ENCODE measurements around the gene MALL.
"Not testable (repeated sequence)": the region's sequence is repeated elsewhere in the genome, so short reads cannot be mapped to it uniquely, and the experiment has no call there.

Gene MALL

GRCh38 chr2:110095994-110096633, 19.5 kb downstream of the MALL start:
- TF ChIP-seq CTCF (IDR thresholded peaks at IDR 0.05; ENCODE audit: low read length) (no peak), EZH2 (IDR thresholded peaks at IDR 0.05; ENCODE audit: borderline replicate concordance, low read length) (no peak)
- H3F3A ChIP-seq (ENCODE audit: insufficient read depth, low read length), result no peaks in the 10 kb centered on the region
- H3K4me1 ChIP-seq (ENCODE audit: insufficient read depth, low read length, severe bottlenecking), result no peaks in the 10 kb centered on the region
- H3K4me3 ChIP-seq (ENCODE audit: low read depth, low read length, poor library complexity, severe bottlenecking), result no peak overlapping the region
- H3K9me2 ChIP-seq (ENCODE audit: low read depth, low read length), result no peaks in the 10 kb centered on the region
- H3K27me3 ChIP-seq (ENCODE audit: insufficient read depth, low read length), result peaks cover 3% of the 10 kb centered on the region; the same call in 1 of the 2 replicates
- H3K9me3 ChIP-seq (ENCODE audit: low read length), result no peaks in the 10 kb centered on the region
- H4K20me1 ChIP-seq (ENCODE audit: insufficient read depth, low read length), result no peaks in the 10 kb centered on the region
- H3K27ac ChIP-seq (ENCODE audit: low read depth, low read length, poor library complexity, severe bottlenecking), result no peak overlapping the region
- no peak overlapping the region for H2AFZ ChIP-seq (ENCODE audit: low read length)
- H3K4me2 ChIP-seq (ENCODE audit: low read length), result no peak overlapping the region
- H3K36me3 ChIP-seq (ENCODE audit: insufficient read depth, low read length), result no peaks in the 10 kb centered on the region
- no peak overlapping the region for H3K9ac ChIP-seq (ENCODE audit: low read length)
- no peaks in the 10 kb centered on the region for H3K79me2 ChIP-seq (ENCODE audit: insufficient read depth, low read length)

- not testable (repeated sequence) for H3K4me2 ChIP-seq (ENCODE audit: low read length); H3K4me1 ChIP-seq (ENCODE audit: insufficient read depth, low read length, severe bottlenecking); H3K9ac ChIP-seq (ENCODE audit: low read length); H3K27ac ChIP-seq (ENCODE audit: low read depth, low read length, poor library complexity, severe bottlenecking); H3K9me2 ChIP-seq (ENCODE audit: low read depth, low read length); H3K36me3 ChIP-seq (ENCODE audit: insufficient read depth, low read length); H3K27me3 ChIP-seq (ENCODE audit: insufficient read depth, low read length); H3K79me2 ChIP-seq (ENCODE audit: insufficient read depth, low read length); H2AFZ ChIP-seq (ENCODE audit: low read length); H4K20me1 ChIP-seq (ENCODE audit: insufficient read depth, low read length); H3F3A ChIP-seq (ENCODE audit: insufficient read depth, low read length); H3K9me3 ChIP-seq (ENCODE audit: low read length); H3K4me3 ChIP-seq (ENCODE audit: low read depth, low read length, poor library complexity, severe bottlenecking)
Measured at GRCh38 chr2:110094884-110095534, 20.6 kb downstream of the MALL start.

GRCh38 chr2:110093924-110094323, 21.7 kb downstream of the MALL start:
- H3F3A ChIP-seq (ENCODE audit: insufficient read depth, low read length); H3K9me2 ChIP-seq (ENCODE audit: low read depth, low read length); H2AFZ ChIP-seq (ENCODE audit: low read length); H3K79me2 ChIP-seq (ENCODE audit: insufficient read depth, low read length); H3K27me3 ChIP-seq (ENCODE audit: insufficient read depth, low read length); H3K4me3 ChIP-seq (ENCODE audit: low read depth, low read length, poor library complexity, severe bottlenecking); H3K27ac ChIP-seq (ENCODE audit: low read depth, low read length, poor library complexity, severe bottlenecking); H3K4me2 ChIP-seq (ENCODE audit: low read length); H3K4me1 ChIP-seq (ENCODE audit: insufficient read depth, low read length, severe bottlenecking); H3K36me3 ChIP-seq (ENCODE audit: insufficient read depth, low read length); H4K20me1 ChIP-seq (ENCODE audit: insufficient read depth, low read length); H3K9ac ChIP-seq (ENCODE audit: low read length); H3K9me3 ChIP-seq (ENCODE audit: low read length): not testable (repeated sequence)

GRCh38 chr2:110090164-110090563, 25.5 kb downstream of the MALL start:
- H3K36me3 ChIP-seq (ENCODE audit: insufficient read depth, low read length); H4K20me1 ChIP-seq (ENCODE audit: insufficient read depth, low read length); H3K27me3 ChIP-seq (ENCODE audit: insufficient read depth, low read length); H3K9me3 ChIP-seq (ENCODE audit: low read length); H3K27ac ChIP-seq (ENCODE audit: low read depth, low read length, poor library complexity, severe bottlenecking); H3K4me3 ChIP-seq (ENCODE audit: low read depth, low read length, poor library complexity, severe bottlenecking); H3K9ac ChIP-seq (ENCODE audit: low read length); H3K9me2 ChIP-seq (ENCODE audit: low read depth, low read length); H3K79me2 ChIP-seq (ENCODE audit: insufficient read depth, low read length); H3K4me2 ChIP-seq (ENCODE audit: low read length); H2AFZ ChIP-seq (ENCODE audit: low read length); H3K4me1 ChIP-seq (ENCODE audit: insufficient read depth, low read length, severe bottlenecking); H3F3A ChIP-seq (ENCODE audit: insufficient read depth, low read length): not testable (repeated sequence)

- not testable (repeated sequence) for H3K4me3 ChIP-seq (ENCODE audit: low read depth, low read length, poor library complexity, severe bottlenecking); H3K27ac ChIP-seq (ENCODE audit: low read depth, low read length, poor library complexity, severe bottlenecking); H3K9me3 ChIP-seq (ENCODE audit: low read length); H2AFZ ChIP-seq (ENCODE audit: low read length); H4K20me1 ChIP-seq (ENCODE audit: insufficient read depth, low read length); H3K79me2 ChIP-seq (ENCODE audit: insufficient read depth, low read length); H3K9me2 ChIP-seq (ENCODE audit: low read depth, low read length); H3K27me3 ChIP-seq (ENCODE audit: insufficient read depth, low read length); H3K4me2 ChIP-seq (ENCODE audit: low read length); H3K9ac ChIP-seq (ENCODE audit: low read length); H3K36me3 ChIP-seq (ENCODE audit: insufficient read depth, low read length); H3K4me1 ChIP-seq (ENCODE audit: insufficient read depth, low read length, severe bottlenecking); H3F3A ChIP-seq (ENCODE audit: insufficient read depth, low read length)
Measured at GRCh38 chr2:110083757-110084156, 31.9 kb downstream of the MALL start.

GRCh38 chr2:110083162-110083561, 32.5 kb downstream of the MALL start:
- H3K9me3 ChIP-seq (ENCODE audit: low read length); H4K20me1 ChIP-seq (ENCODE audit: insufficient read depth, low read length); H3K79me2 ChIP-seq (ENCODE audit: insufficient read depth, low read length); H3K4me3 ChIP-seq (ENCODE audit: low read depth, low read length, poor library complexity, severe bottlenecking); H3K27me3 ChIP-seq (ENCODE audit: insufficient read depth, low read length); H3K36me3 ChIP-seq (ENCODE audit: insufficient read depth, low read length); H3K4me2 ChIP-seq (ENCODE audit: low read length); H3K4me1 ChIP-seq (ENCODE audit: insufficient read depth, low read length, severe bottlenecking); H3F3A ChIP-seq (ENCODE audit: insufficient read depth, low read length); H3K9me2 ChIP-seq (ENCODE audit: low read depth, low read length); H3K9ac ChIP-seq (ENCODE audit: low read length); H2AFZ ChIP-seq (ENCODE audit: low read length); H3K27ac ChIP-seq (ENCODE audit: low read depth, low read length, poor library complexity, severe bottlenecking): not testable (repeated sequence)

- not testable (repeated sequence) for H3K4me3 ChIP-seq (ENCODE audit: low read depth, low read length, poor library complexity, severe bottlenecking); H3K9me2 ChIP-seq (ENCODE audit: low read depth, low read length); H2AFZ ChIP-seq (ENCODE audit: low read length); H3K9ac ChIP-seq (ENCODE audit: low read length); H4K20me1 ChIP-seq (ENCODE audit: insufficient read depth, low read length); H3F3A ChIP-seq (ENCODE audit: insufficient read depth, low read length); H3K4me2 ChIP-seq (ENCODE audit: low read length); H3K4me1 ChIP-seq (ENCODE audit: insufficient read depth, low read length, severe bottlenecking); H3K79me2 ChIP-seq (ENCODE audit: insufficient read depth, low read length); H3K27ac ChIP-seq (ENCODE audit: low read depth, low read length, poor library complexity, severe bottlenecking); H3K36me3 ChIP-seq (ENCODE audit: insufficient read depth, low read length); H3K9me3 ChIP-seq (ENCODE audit: low read length); H3K27me3 ChIP-seq (ENCODE audit: insufficient read depth, low read length)
Measured at GRCh38 chr2:110078104-110078503, 37.5 kb downstream of the MALL start.

Measured in OCI-LY1 (cell line).